OCI-LY1 (cell line): ENCODE results near the gene ORAI3.

ENCODE experiments used
- H2AFZ ChIP-seq: fragments of 200-600 bp; sonication (generic), shearing (Covaris generic); 2 replicates; pipeline ENCODE4 v1.6.0; 2014; ENCODE audit warnings: antibody characterized with exemption, mild to moderate bottlenecking, low read length
- H3F3A ChIP-seq: fragments of 200-600 bp; sonication (generic), shearing (Covaris generic); 2 replicates; pipeline ENCODE4 v1.6.0; 2014; ENCODE audit warnings: mild to moderate bottlenecking, antibody characterized with exemption, low read length, moderate library complexity; ENCODE audit not compliant: insufficient read depth
- H3K27ac ChIP-seq: fragments of 200-600 bp; sonication (generic); 2 replicates; pipeline ENCODE4 v1.5.1; 2014; ENCODE audit warnings: low read length, mixed run types, mild to moderate bottlenecking, low read depth; ENCODE audit not compliant: poor library complexity, severe bottlenecking
- H3K27me3 ChIP-seq: fragments of 200-600 bp; sonication (generic); 2 replicates; pipeline ENCODE4 v1.6.0; 2014; ENCODE audit warnings: antibody characterized with exemption, mild to moderate bottlenecking, low read length, moderate library complexity; ENCODE audit not compliant: insufficient read depth
- H3K36me3 ChIP-seq: fragments of 200-600 bp; sonication (generic); 2 replicates; pipeline ENCODE4 v1.6.1; 2014; ENCODE audit warnings: mild to moderate bottlenecking, antibody characterized with exemption, low read length, moderate library complexity, mixed read lengths; ENCODE audit not compliant: insufficient read depth
- H3K4me1 ChIP-seq: fragments of 200-600 bp; sonication (generic); 2 replicates; pipeline ENCODE4 v1.5.1; 2014; ENCODE audit warnings: mild to moderate bottlenecking, low read length, moderate library complexity; ENCODE audit not compliant: insufficient read depth, severe bottlenecking
- H3K4me2 ChIP-seq: fragments of 200-600 bp; sonication (generic), shearing (Covaris generic); 2 replicates; pipeline ENCODE4 v1.6.1; 2014; ENCODE audit warnings: low read length
- H3K4me3 ChIP-seq: fragments of 200-600 bp; sonication (generic); 2 replicates; pipeline ENCODE4 v1.5.1; 2014; ENCODE audit warnings: low read length, low read depth, mild to moderate bottlenecking, mixed read lengths; ENCODE audit not compliant: poor library complexity, severe bottlenecking
- H3K79me2 ChIP-seq: fragments of 200-600 bp; shearing (Covaris generic); 2 replicates; pipeline ENCODE4 v1.6.1; 2016; ENCODE audit warnings: mixed run types, low read length, mixed read lengths; ENCODE audit not compliant: insufficient read depth
- H3K9ac ChIP-seq: fragments of 200-600 bp; sonication (generic), shearing (Covaris generic); 2 replicates; pipeline ENCODE4 v1.6.1; 2014; ENCODE audit warnings: mild to moderate bottlenecking, low read length, mixed read lengths
- H3K9me2 ChIP-seq: fragments of 200-600 bp; sonication (generic), shearing (Covaris generic); 2 replicates; pipeline ENCODE4 v1.6.1; 2014; ENCODE audit warnings: low read depth, mild to moderate bottlenecking, low read length, mixed read lengths
- H3K9me3 ChIP-seq: fragments of 200-600 bp; shearing (Covaris generic); 2 replicates; pipeline ENCODE4 v1.6.1; 2014; ENCODE audit warnings: low read length, mixed read lengths
- H4K20me1 ChIP-seq: fragments of 200-600 bp; sonication (generic), shearing (Covaris generic); 2 replicates; pipeline ENCODE4 v1.6.0; 2016; ENCODE audit warnings: mild to moderate bottlenecking, low read length; ENCODE audit not compliant: insufficient read depth
- CTCF ChIP-seq: fragments of 200-600 bp; sonication (generic), shearing (Covaris generic); IDR thresholded peaks from 2 replicates; pipeline ENCODE4 v1.5.1; 2017; ENCODE audit warnings: mild to moderate bottlenecking, antibody characterized with exemption, low read length, moderate library complexity, mixed read lengths
- EZH2 ChIP-seq: fragments of 200-600 bp; sonication (generic), shearing (Covaris generic); IDR thresholded peaks from 2 replicates; pipeline ENCODE4 v1.8.0; 2017; ENCODE audit warnings: borderline replicate concordance, mixed run types, mild to moderate bottlenecking, antibody characterized with exemption, low read length, moderate library complexity, mixed read lengths

Gene ORAI3

DNA sequence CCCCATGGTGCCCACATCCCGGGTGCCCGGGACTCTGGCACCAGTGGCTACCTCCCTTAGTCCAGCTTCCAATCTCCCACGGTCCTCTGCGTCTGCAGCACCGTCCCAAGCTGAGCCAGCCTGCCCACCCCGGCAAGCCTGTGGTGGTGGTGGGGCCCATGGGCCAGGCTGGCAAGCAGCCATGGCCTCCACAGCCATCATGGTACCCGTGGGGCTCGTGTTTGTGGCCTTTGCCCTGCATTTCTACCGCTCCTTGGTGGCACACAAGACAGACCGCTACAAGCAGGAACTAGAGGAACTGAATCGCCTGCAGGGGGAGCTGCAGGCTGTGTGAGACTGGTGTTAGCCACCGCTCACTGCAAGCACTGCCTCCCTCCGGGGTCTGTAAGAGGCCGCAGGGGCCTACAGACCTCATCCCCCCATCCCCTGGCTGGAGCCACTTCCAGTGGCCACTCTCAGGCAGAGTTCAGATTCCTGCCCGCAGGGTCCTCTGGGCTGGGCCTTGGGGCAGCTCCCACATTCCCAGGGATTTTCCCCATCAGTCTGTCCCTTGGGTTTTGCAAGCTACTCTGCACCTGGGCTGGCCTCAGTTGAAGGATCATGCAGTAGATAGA lies 4.8 kb downstream of the ORAI3 start:
- no peak overlapping the region for H3K4me3 ChIP-seq
- no peak overlapping the region for H2AFZ ChIP-seq
- H3K27ac ChIP-seq = no peak overlapping the region
- H3K79me2 ChIP-seq = 0 out of 2 replicates have a peak, but pooled peaks cover 3% of the 10 kb centered on the region
- no peaks in the 10 kb centered on the region for H4K20me1 ChIP-seq
- no peak overlapping the region for H3K9ac ChIP-seq
- no peaks in the 10 kb centered on the region for H3K27me3 ChIP-seq
- H3K36me3 ChIP-seq = 0 out of 2 replicates have a peak, but pooled peaks cover 2% of the 10 kb centered on the region
- H3K4me2 ChIP-seq = no peak overlapping the region
- H3K9me3 ChIP-seq = no peaks in the 10 kb centered on the region
- H3F3A ChIP-seq = no peaks in the 10 kb centered on the region
- TF ChIP-seq EZH2 (no peak), CTCF (peak; percentile 84)
- no peaks in the 10 kb centered on the region for H3K9me2 ChIP-seq
- peaks cover 27% of the 10 kb centered on the region for H3K4me1 ChIP-seq

DNA sequence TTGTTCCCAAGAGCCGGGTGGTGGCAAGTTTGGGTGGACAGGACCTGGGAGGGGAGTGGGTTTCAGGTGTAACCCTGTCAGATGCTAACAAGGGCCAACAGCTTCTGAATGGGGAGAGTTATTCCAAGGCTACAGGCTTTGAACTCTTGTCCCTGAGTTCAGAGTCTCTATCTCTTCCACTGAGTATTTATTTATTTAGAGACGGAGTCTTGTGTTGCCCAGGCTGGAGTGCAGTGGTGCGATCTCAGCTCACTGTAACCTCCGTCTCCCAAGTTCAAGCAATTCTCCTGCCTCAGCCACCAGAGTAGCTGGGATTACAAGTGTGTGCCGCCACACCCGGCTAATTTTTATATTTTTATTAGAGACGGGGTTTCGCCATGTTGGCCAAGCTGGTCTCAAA lies 6.1 kb downstream of the ORAI3 start:
- no peak overlapping the region for H3K4me2 ChIP-seq
- no peaks in the 10 kb centered on the region for H3K27me3 ChIP-seq
- H4K20me1 ChIP-seq = no peaks in the 10 kb centered on the region

DNA sequence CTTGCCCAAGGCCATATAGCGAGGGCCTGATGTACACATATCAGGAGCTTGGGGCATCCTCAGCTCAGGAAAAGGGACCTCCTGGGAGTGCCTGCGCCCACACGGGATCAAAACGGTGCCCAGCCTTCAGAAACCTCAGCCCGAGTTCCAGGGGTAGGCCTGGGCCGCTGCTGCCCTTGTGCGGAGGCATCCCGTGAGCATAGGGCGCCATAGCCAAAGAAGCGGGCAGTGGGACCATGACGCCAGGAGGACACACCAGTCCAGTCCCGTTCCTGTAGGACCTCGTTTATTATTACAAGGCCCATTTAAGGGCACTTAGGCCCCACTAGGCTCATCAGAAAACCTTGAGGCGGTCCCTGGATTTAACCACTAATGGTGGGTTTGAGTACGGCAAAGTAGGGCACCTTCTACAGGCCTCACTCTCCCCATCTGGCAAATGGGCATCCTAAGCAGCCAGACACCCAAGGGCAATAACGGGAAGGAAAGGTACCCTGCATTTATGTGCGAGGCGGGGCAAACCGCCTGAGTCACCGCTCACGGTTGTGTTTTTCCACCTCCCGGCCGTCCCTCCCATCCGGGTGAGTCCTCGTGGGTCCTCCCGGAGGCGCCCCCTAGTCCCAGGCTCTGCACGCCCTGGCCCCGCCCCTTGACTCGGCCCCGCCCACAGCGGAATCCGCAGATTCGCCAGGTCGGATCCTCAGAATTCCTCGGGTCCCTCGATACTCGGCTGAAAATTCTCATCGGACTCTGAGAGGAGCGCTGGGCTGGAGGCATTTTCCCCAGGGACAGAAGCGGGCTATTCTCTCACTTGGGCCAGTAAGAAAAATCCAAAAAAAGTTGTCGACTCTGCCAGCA lies 8.0 kb downstream of the ORAI3 start:
- no peaks in the 10 kb centered on the region for H3K9me3 ChIP-seq
- peak overlapping the region; percentile 100 for H3K9ac ChIP-seq
- 0 out of 2 replicates have a peak, but pooled peaks cover 4% of the 10 kb centered on the region for H3K79me2 ChIP-seq
- no peaks in the 10 kb centered on the region for H3K9me2 ChIP-seq
- H3K4me2 ChIP-seq = peak overlapping the region; percentile 92
- H3K4me3 ChIP-seq = peak overlapping the region; percentile 86
- H3F3A ChIP-seq = no peaks in the 10 kb centered on the region
- no peaks in the 10 kb centered on the region for H4K20me1 ChIP-seq
- peaks cover 33% of the 10 kb centered on the region for H3K36me3 ChIP-seq
- peak overlapping the region; percentile 96; the same call in 1 of the 2 replicates for H2AFZ ChIP-seq
- H3K27ac ChIP-seq = peak overlapping the region; percentile 90
- peak; percentile 39 for TF ChIP-seq CTCF
- TF ChIP-seq EZH2 = no peak
- H3K27me3 ChIP-seq = no peaks in the 10 kb centered on the region
- H3K4me1 ChIP-seq = peaks cover 18% of the 10 kb centered on the region

More for the DNA sequence above, 6.1 kb downstream of the ORAI3 start:
- H3K4me1 ChIP-seq = peaks cover 24% of the 10 kb centered on the region
- H3F3A ChIP-seq = no peaks in the 10 kb centered on the region
- no peaks in the 10 kb centered on the region for H3K9me3 ChIP-seq
- peaks cover 15% of the 10 kb centered on the region for H3K36me3 ChIP-seq
- H3K9me2 ChIP-seq = no peaks in the 10 kb centered on the region
- no peak overlapping the region for H3K4me3 ChIP-seq
- no peak for TF ChIP-seq EZH2
- TF ChIP-seq CTCF = no peak
- H3K27ac ChIP-seq = no peak overlapping the region
- H3K79me2 ChIP-seq = 0 out of 2 replicates have a peak, but pooled peaks cover 4% of the 10 kb centered on the region
- H3K9ac ChIP-seq = no peak overlapping the region
- no peak overlapping the region for H2AFZ ChIP-seq
